Cardiac muscle cell (in vitro differentiated cells and primary cell): ENCODE results near the gene IFI16. TPM values are rescaled to one million over a fixed set of nuclear protein-coding genes. Genes with fewer than 3 reads are reported as not detected.
"Not testable (repeated sequence)": the region's sequence is repeated elsewhere in the genome, so short reads cannot be mapped to it uniquely, and the experiment has no call there.

Experiments
- DNase-seq, 2 donors: peaks; one replicate each; pipeline versions ENCODE4 v3.0.0 to v3.0.0-alpha.2; 2010 to 2017; ENCODE audit warnings: low read depth in 1 of 2, low spot score in 1 of 2
- H3K27ac ChIP-seq: fragments of 200-600 bp; sonication (generic); 2 replicates; pipeline ENCODE4 v1.5.1; 2016
- H3K27me3 ChIP-seq: fragments of 200-600 bp; sonication (generic); 2 replicates; pipeline ENCODE4 v1.6.0; 2016; ENCODE audit warnings: control low read depth
- H3K36me3 ChIP-seq: fragments of 200-600 bp; sonication (generic); 2 replicates; pipeline ENCODE4 v1.5.1; 2016; ENCODE audit warnings: control low read depth
- H3K4me1 ChIP-seq: fragments of 200-600 bp; sonication (generic); 2 replicates; pipeline ENCODE4 v1.8.1; 2017; ENCODE audit warnings: low read depth, mild to moderate bottlenecking, mixed run types
- H3K4me3 ChIP-seq: fragments of 200-600 bp; sonication (generic); 2 replicates; pipeline ENCODE4 v1.5.1; 2016; ENCODE audit warnings: mild to moderate bottlenecking
- H3K9me3 ChIP-seq: fragments of 200-600 bp; sonication (generic); 2 replicates; pipeline ENCODE4 v1.5.1; 2017; ENCODE audit warnings: low read depth, mild to moderate bottlenecking, control low read depth
- polyA plus RNA-seq: library from polyadenylated mRNA; unstranded; fragments of >200 nt; fragmentation: Nextera tagmentation; extraction: Ambion mirVana; gene quantifications from 2 replicates; pipeline ENCODE4 v1.2.1, GENCODE V29; 2016
- total RNA-seq: library from RNA; depleted of rRNA; stranded (reverse); fragments of >200 nt; gene quantifications from 2 replicates; pipeline ENCODE4 v1.2.3, GENCODE V29; 2016
- TF ChIP-seq, protein P1 (sequence below): IDR thresholded peaks from 2 replicates; pipeline ENCODE4 v1.5.1; 2012; ENCODE audit warnings: low read depth, mild to moderate bottlenecking, low read length

IFI16 gene
- total and polyA plus RNA-seq, 2 experiments from 2014 or later = 10.5 to 15.0 TPM

DNA sequence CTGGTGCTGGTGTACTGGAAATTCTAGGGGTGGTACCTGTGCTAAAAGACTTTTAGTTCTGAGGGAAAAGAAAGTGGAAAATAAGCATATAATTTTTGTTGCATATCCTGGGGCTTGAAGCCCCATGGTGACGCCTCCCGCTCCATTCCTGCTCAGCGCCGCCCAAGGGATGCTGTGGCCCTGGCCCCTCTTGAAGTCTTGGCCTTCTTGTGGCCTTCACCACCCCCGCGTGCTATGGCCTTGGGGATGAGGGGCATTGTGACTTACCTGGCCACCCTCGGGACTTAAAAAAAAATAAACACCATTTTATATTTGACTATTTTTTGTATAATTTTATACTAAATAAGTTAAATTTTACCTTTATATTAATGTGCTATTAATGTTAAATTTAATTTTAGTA, 15.3 kb downstream of the IFI16 start:
- no peak overlapping the region for H3K27ac ChIP-seq
- no peaks in the 10 kb centered on the region for H3K27me3 ChIP-seq
- H3K9me3 ChIP-seq = no peaks in the 10 kb centered on the region
- no peak for DNase-seq
- TF ChIP-seq, protein P1, sequence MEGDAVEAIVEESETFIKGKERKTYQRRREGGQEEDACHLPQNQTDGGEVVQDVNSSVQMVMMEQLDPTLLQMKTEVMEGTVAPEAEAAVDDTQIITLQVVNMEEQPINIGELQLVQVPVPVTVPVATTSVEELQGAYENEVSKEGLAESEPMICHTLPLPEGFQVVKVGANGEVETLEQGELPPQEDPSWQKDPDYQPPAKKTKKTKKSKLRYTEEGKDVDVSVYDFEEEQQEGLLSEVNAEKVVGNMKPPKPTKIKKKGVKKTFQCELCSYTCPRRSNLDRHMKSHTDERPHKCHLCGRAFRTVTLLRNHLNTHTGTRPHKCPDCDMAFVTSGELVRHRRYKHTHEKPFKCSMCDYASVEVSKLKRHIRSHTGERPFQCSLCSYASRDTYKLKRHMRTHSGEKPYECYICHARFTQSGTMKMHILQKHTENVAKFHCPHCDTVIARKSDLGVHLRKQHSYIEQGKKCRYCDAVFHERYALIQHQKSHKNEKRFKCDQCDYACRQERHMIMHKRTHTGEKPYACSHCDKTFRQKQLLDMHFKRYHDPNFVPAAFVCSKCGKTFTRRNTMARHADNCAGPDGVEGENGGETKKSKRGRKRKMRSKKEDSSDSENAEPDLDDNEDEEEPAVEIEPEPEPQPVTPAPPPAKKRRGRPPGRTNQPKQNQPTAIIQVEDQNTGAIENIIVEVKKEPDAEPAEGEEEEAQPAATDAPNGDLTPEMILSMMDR = no peak
- H3K4me1 ChIP-seq = no peaks in the 10 kb centered on the region
- no peak overlapping the region for H3K4me3 ChIP-seq
- no peaks in the 10 kb centered on the region for H3K36me3 ChIP-seq

DNA sequence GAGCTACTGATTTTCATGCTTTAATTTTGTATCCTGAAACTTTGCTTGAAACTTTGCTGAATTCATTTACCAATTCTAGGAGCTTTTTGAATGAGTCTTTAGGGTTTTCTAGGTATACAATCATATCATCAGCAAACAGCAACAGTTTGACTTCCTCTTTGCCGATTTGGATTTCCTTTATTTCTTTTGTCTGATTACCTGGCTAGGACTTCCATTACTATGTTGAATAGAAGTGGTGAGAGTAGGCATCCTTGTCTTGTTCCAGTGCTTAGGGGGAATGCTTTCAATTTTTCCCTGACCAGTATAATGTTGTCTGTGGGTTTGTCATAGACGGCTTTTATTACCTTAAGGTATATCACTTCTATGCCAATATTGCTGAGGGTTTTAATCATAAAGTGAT, 17.1 kb downstream of the IFI16 start:
- not testable (repeated sequence) for H3K4me3 ChIP-seq, H3K4me1 ChIP-seq, H3K36me3 ChIP-seq, DNase-seq, H3K27me3 ChIP-seq, H3K27ac ChIP-seq, H3K9me3 ChIP-seq

DNA sequence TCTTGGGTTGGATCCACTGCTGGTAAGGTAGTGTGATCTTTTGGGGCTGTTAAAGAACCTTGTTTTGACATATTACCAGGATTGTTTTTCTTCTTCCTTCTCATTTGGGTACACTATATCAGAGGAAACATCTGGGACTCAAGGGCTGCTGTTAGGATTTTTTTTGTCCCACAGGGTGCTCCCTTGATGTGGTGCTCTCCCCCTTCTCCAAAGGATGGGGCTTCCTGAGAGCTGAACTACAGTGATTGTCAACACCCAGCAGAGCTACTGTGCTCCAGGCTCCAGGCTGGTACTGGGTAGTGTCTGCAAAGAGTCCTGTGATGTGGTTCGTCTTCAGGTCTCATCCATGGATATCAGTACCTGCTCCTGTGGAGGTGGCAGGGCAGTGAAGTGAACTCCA, 20.6 kb downstream of the IFI16 start:
- no peaks in the 10 kb centered on the region for H3K36me3 ChIP-seq
- no peaks in the 10 kb centered on the region for H3K4me1 ChIP-seq
- no peak overlapping the region for H3K27ac ChIP-seq
- DNase-seq = no peak
- no peaks in the 10 kb centered on the region for H3K27me3 ChIP-seq
- TF ChIP-seq, protein P1 = no peak
- H3K4me3 ChIP-seq = no peak overlapping the region
- H3K9me3 ChIP-seq = no peaks in the 10 kb centered on the region

DNA sequence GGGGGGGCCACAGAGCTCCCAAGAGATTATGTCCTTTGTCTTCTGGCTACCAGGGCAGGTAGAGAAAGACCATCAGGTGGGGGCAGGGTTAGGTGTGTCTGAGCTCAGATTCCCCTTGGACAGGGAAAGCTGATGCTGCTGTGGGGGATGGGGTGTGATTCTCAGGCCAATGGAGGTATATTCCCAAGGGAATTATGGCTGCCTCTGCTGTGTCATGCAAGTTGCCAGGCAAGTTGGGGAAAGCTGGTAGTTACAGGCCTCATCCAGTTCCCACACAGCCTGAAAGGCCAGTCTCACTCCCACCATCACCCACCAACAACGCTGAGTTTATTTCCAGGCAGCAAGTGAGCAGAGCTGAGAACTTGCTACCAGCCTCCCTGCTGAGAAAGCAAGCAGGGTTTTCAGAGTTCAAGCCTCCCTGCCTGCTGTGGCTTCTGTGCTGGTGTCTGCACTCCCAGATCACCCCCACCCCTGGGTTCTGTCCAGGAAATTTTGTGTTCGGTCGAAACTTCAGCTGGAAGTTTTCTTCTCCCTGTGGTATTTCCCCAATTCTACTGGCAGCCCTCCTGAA, 21.3 kb downstream of the IFI16 start:
- Histone ChIP-seq H3K9me3 (no peaks in the 10 kb centered on the region), H3K27ac (no peak overlapping the region), H3K27me3 (no peaks in the 10 kb centered on the region), H3K4me3 (no peak overlapping the region), H3K4me1 (no peaks in the 10 kb centered on the region), H3K36me3 (no peaks in the 10 kb centered on the region)
- TF ChIP-seq, protein P1 = no peak
- peak in 1 of 2 donors; percentile 27 for DNase-seq

DNA sequence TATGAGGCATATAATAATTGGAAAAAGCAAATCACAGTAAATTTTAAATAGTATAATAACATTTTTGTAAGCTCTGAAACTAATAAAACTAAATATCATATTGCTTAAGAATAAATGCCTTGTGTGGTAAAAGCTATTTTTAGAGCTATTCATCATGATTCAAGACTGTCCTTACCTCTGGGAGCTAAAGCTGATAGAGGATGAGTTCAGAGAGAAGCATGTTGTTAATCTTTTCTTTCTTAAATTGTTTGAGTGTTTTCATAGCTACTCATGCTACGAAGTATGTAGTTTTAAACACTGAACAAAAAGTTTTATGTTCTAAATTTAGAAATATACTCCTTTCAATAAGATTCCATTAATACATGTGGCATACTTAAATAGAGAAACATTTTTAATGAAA, 30.5 kb downstream of the IFI16 start:
- no peaks in the 10 kb centered on the region for H3K27me3 ChIP-seq
- H3K4me1 ChIP-seq = no peaks in the 10 kb centered on the region
- TF ChIP-seq, protein P1 = no peak

DNA sequence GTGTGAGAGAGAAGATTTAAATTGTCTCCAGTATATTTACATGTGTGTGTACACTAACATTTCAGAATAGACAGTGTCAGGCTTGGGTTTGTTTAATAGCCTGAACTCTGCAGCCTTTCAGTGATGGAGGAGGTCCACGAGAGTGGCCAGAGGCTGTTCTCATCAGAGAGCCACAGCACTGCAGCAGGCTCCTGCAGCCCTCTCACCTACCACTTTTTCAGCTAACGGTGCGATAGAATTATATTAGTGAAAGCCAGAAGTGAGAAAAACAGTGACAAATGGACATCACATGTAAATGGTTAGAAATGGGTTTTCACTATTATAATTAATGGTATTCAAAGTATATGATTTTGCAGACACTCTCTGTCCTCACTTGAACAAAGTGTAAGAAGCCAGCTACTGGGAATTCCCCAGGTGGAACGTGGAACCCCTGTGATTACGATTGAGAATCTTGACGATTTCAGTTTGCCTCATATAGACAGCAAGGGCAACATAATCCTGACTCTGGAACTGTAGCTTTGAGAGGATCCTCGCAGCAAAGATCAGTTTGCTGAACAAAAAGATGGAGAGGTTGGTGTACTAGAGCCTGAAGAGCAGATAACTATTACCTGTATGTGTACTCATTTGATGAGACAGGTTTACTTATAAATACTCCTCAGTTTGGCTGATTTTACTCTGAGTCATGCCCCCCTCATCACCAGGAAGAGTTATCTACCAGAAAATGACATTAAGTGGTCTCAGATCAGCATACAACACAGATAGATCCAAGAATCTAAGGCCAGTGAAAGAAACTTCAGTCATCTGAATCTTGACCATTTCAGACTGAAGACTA, 31.4 kb downstream of the IFI16 start:
- no peak for DNase-seq
- TF ChIP-seq, protein P1 = no peak

More for the DNA sequence above, 30.5 kb downstream of the IFI16 start:
- Histone ChIP-seq H3K36me3 (no peaks in the 10 kb centered on the region), H3K27ac (no peak overlapping the region), H3K9me3 (no peaks in the 10 kb centered on the region), H3K4me3 (no peak overlapping the region)
- DNase-seq = peak in 1 of 2 donors; percentile 34

DNA sequence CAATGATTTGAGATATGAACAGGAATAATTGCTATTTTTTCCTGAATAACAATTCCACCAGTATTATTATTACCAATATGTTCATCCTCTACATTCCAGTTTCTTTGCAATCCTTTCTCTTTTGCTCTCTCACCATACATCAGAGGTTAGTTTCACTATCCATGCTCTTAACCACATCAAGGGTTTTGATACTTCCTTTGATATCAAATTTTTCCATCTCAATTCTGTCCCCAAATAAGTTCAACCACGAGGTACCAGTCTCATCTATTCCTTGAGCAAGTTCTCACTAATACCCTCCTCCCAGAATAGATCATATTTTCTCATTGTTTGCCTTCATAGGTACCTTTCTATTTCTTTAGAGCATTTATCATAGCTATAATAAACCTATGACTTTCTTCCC, 36.8 kb downstream of the IFI16 start:
- not testable (repeated sequence) for H3K4me3 ChIP-seq, H3K27ac ChIP-seq, DNase-seq, H3K9me3 ChIP-seq, H3K27me3 ChIP-seq, H3K36me3 ChIP-seq, H3K4me1 ChIP-seq

More for the DNA sequence above, 31.4 kb downstream of the IFI16 start:
- Histone ChIP-seq H3K4me1 (no peaks in the 10 kb centered on the region), H3K9me3 (no peaks in the 10 kb centered on the region), H3K27me3 (no peaks in the 10 kb centered on the region), H3K36me3 (no peaks in the 10 kb centered on the region), H3K4me3 (no peak overlapping the region), H3K27ac (no peak overlapping the region)
